HL-60 (cell line): ENCODE measurements around the gene IL17A.

ENCODE experiments used
- CTCF ChIP-seq: IDR thresholded peaks from one replicate; pipeline ENCODE4 v1.5.1; 2011; ENCODE audit warnings: low read length, control low read depth, inconsistent platforms; ENCODE audit not compliant: insufficient read depth
- GABPA ChIP-seq: IDR thresholded peaks from 2 replicates; pipeline ENCODE4 v1.6.1; 2012; ENCODE audit warnings: low read depth
- POLR2AphosphoS5 ChIP-seq: IDR thresholded peaks from 2 replicates; pipeline ENCODE4 v1.6.1; 2012; ENCODE audit warnings: low read depth
- REST ChIP-seq: IDR thresholded peaks from 2 replicates; pipeline ENCODE4 v1.6.1; 2012; ENCODE audit warnings: low read depth; ENCODE audit not compliant: insufficient replicate concordance

GRCh38 chr6:52152711-52153160, 33.4 kb upstream of the IL17A start:
- no peak for TF ChIP-seq CTCF
- no peak for TF ChIP-seq REST
- no peak for TF ChIP-seq POLR2AphosphoS5
- TF ChIP-seq GABPA, result no peak
